Left lung (tissue), 10 donors: ENCODE results near the gene BAIAP2L1. TPM values are rescaled to one million over a fixed set of nuclear protein-coding genes. Genes with fewer than 3 reads are reported as not detected.
"Not testable (repeated sequence)": the region's sequence is repeated elsewhere in the genome, so short reads cannot be mapped to it uniquely, and the experiment has no call there.

Source experiments
- ATAC-seq: fragments of 200-7000 bp; cut with Tn5 transposase; one replicate; pipeline ENCODE4 v1.9.1; 2020; ENCODE audit warnings: moderate library complexity
- DNase-seq, 4 donors: peaks; one replicate each; pipeline ENCODE4 v3.0.0-alpha.2; 2013 to 2020
- H3K27ac ChIP-seq, 2 donors: fragments of 200-600 bp; sonication (generic) in 1 of 2; one replicate each; pipeline versions ENCODE4 v1.5.0 to v1.8.0; 2020 to 2021
- H3K27me3 ChIP-seq, 2 donors: fragments of 200-600 bp; sonication (generic) in 1 of 2; one replicate each; pipeline versions ENCODE4 v1.5.0 to v1.8.0; 2020 to 2021
- H3K36me3 ChIP-seq, 2 donors: fragments of 200-600 bp; sonication (generic) in 1 of 2; one replicate each; pipeline versions ENCODE4 v1.5.0 to v1.8.0; 2020 to 2021
- H3K4me1 ChIP-seq, 2 donors: fragments of 200-600 bp; one replicate each; pipeline ENCODE4 v1.8.0; 2021
- H3K4me3 ChIP-seq, 2 donors: fragments of 200-600 bp; sonication (generic) in 1 of 2; one replicate each; pipeline versions ENCODE4 v1.5.0 to v1.8.0; 2020 to 2021; ENCODE audit warnings: mild to moderate bottlenecking in 1 of 2
- H3K9me3 ChIP-seq, 2 donors: fragments of 200-600 bp; sonication (generic) in 1 of 2; one replicate each; pipeline versions ENCODE4 v1.5.0 to v1.8.0; 2020 to 2021
- CTCF ChIP-seq, 2 donors: fragments of 200-600 bp; sonication (generic) in 1 of 2; IDR thresholded peaks; one replicate each; pipeline versions ENCODE4 v1.5.0 to v1.8.0; 2021; ENCODE audit warnings: antibody characterized with exemption in 2 of 2
- intact Hi-C, 2 donors: fragments of 100-400 bp; cut with DNase I; formaldehyde crosslinking; loops; one replicate each; pipeline versions ENCODE4 v1.11.2 to v1.14.2; 2022
- polyA plus RNA-seq, 6 donors: library from polyadenylated mRNA; unstranded; fragments of 120-200 nt; gene quantifications; one replicate each; pipeline ENCODE4 v1.2.1, GENCODE V29; 2013; ENCODE audit not compliant: insufficient read length in 6 of 6
- total RNA-seq, 2 donors: library from RNA; stranded (reverse); fragmentation: NEBNext Ultra II Directional; extraction: Animal tissue kit (Norgen Biotek cat#: 25700); gene quantifications; one replicate each; pipeline ENCODE4 v1.2.1, GENCODE V29; 2021
- donor health status: DM: no; HTN: yes; CAD: no.
- donor health status: DM: no; HTN: no; CAD: no.

The BAIAP2L1 gene
- total and polyA plus RNA-seq, 8 donors, result 16.6 to 31.8 (median 20.9) TPM

DNA sequence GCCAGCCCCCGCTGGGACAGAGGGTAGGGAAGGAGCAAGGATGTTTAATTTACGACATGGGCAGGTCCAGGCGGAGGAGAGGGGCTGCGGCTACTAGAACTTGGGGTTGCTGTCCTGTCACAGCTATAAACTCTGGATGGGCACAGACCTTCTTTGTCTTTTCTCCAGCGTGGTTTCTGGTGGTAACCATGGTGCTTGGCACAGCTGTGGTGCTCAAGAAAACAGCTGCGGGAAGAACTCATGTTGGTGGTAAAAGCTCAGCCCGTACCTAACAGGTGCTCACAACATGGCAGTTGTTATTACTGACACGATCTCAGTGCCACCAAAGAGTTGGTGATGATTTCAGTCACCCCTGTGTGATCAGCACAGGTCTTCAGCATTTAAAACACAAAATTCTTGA is 13.8 kb downstream of the BAIAP2L1 start:
- Histone ChIP-seq H3K27me3 (no peaks in the 10 kb centered on the region), H3K9me3 (no peaks in the 10 kb centered on the region), H3K4me3 (no peak overlapping the region), H3K36me3 (no peaks in the 10 kb centered on the region), H3K27ac (no peak overlapping the region), H3K4me1 (no peaks in the 10 kb centered on the region)
- no peak for TF ChIP-seq CTCF (IDR thresholded peaks at IDR 0.05)
- no peak for ATAC-seq
- intact Hi-C loops, result no loop called here
- no peak for DNase-seq

DNA sequence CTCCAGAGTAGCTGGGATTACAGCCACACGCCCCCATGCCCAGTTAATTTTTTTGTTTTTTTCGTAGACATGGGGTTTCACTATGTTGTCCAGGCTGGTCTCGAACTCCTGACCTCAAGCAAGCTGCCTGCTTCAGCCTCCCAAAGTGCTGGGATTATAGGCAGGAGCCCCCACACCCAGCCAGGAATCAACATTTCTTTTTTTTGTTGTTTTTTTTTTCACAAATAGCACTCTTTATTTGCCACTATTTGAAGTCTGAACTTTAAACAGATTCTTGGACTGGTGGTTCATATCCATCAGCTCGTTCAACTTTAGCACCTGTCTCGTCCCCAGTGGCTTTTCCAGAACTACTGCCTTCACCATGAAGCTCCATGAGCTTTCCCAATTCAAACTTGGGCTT is 15.4 kb downstream of the BAIAP2L1 start:
- H3K4me1 ChIP-seq, intact Hi-C loops, H3K9me3 ChIP-seq, ATAC-seq, H3K4me3 ChIP-seq, H3K27ac ChIP-seq, H3K27me3 ChIP-seq, H3K36me3 ChIP-seq, DNase-seq: not testable (repeated sequence)

- Histone ChIP-seq H3K36me3 (no peaks in the 10 kb centered on the region), H3K9me3 (no peaks in the 10 kb centered on the region), H3K27me3 (no peaks in the 10 kb centered on the region), H3K4me1 (no peaks in the 10 kb centered on the region), H3K4me3 (no peak overlapping the region), H3K27ac (no peak overlapping the region)
- DNase-seq (no peak), ATAC-seq (peak; percentile 58)
- TF ChIP-seq CTCF (IDR thresholded peaks at IDR 0.05), result no peak
- intact Hi-C loops, result no loop called here
Measured at GRCh38 chr7:98378210-98378819, 22.6 kb downstream of the BAIAP2L1 start.

DNA sequence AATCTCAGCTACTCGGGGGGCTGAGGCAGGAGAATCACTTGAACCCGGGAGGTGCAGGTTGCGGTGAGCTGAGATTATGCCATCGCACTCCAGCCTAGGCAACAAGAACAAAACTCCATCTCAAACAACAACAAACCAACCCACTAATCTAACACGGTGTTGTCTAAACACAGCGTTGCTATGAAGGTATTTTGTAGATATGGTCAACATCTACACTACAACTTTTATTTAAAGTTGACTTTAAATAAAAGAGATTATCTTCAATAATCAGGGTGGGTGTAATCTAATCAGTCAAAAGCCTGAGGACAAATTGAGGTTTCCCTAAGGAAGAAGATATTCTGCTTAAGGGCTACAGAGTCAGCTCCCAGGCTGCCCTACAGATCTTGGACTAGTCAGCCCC is 24.2 kb downstream of the BAIAP2L1 start:
- Histone ChIP-seq H3K27me3 (no peaks in the 10 kb centered on the region), H3K4me3 (no peak overlapping the region), H3K36me3 (no peaks in the 10 kb centered on the region), H3K4me1 (no peaks in the 10 kb centered on the region), H3K27ac (no peak overlapping the region), H3K9me3 (no peaks in the 10 kb centered on the region)
- ATAC-seq, result no peak
- no peak for TF ChIP-seq CTCF (IDR thresholded peaks at IDR 0.05)
- DNase-seq, result no peak
- intact Hi-C loops, result no loop called here

DNA sequence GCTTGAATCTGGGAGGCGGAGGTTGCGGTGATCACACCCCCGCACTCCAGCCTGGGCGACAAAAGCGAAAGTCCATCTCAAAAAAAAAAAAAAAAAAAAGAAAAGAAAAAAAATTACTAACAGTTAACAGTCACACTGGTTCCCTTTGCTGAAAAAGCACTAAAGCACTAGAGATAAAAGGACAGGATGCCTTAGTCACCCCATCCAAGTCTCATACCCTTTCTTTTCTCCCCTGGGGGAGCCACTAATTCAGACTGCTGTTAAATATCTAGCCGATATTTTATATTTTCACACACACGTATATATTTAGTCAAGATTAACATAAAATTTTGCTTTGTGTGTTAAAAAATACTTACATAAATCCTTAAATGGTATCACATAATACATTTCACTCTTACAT is 25.2 kb downstream of the BAIAP2L1 start:
- intact Hi-C loops, result no loop called here
- Histone ChIP-seq H3K27me3 (no peaks in the 10 kb centered on the region), H3K4me3 (no peak overlapping the region), H3K9me3 (no peaks in the 10 kb centered on the region), H3K4me1 (no peaks in the 10 kb centered on the region), H3K27ac (no peak overlapping the region), H3K36me3 (no peaks in the 10 kb centered on the region)
- no peak for TF ChIP-seq CTCF (IDR thresholded peaks at IDR 0.05)
- ATAC-seq (no peak), DNase-seq (no peak)

DNA sequence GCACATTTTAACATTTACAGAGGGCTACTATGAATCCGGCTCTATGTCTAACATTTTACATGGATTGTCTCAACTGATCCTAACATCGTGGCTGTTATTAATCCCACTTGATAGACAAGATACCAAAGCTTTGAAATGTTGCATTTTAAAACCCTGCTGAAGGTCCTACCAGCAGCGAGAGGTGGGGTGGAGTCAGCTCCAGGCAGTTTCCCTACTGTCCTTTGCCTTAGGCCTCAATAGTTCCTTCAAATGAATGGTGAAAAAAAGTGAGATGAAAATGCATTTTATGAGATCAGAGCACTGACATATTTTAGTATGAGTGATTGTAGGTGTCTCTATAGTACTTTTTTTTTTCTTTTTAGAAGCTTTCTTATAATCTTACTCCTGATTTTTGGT is 26.6 kb downstream of the BAIAP2L1 start:
- DNase-seq, result no peak
- no peak for TF ChIP-seq CTCF (IDR thresholded peaks at IDR 0.05)
- no peaks in the 10 kb centered on the region for H3K4me1 ChIP-seq
- H3K27ac ChIP-seq, result no peak overlapping the region
- H3K27me3 ChIP-seq, result no peaks in the 10 kb centered on the region
- H3K36me3 ChIP-seq, result no peaks in the 10 kb centered on the region
- no peak overlapping the region for H3K4me3 ChIP-seq
- H3K9me3 ChIP-seq, result no peaks in the 10 kb centered on the region
- intact Hi-C loops, result no loop called here
- ATAC-seq, result no peak
